GM12878 (cell line): ENCODE results near the gene MRTFA.

Experiments
- BHLHE40 ChIP-seq, 2 experiments: fragments of 450-650 bp in 1 of 2; IDR thresholded peaks; 2 replicates each; pipeline ENCODE4 v1.6.1; 2011 to 2017; ENCODE audit warnings: low read depth in 2 of 2, borderline replicate concordance in 1 of 2, improper control_type of control experiment in 1 of 2, low read length in 1 of 2, mild to moderate bottlenecking in 1 of 2
- CHD2 ChIP-seq: IDR thresholded peaks from 2 replicates; pipeline ENCODE4 v1.6.1; 2011; ENCODE audit warnings: low read depth, low read length, improper control_type of control experiment, borderline replicate concordance
- CTCF ChIP-seq, 3 experiments: IDR thresholded peaks in 2 of 3; conservative IDR thresholded peaks in 1 of 3; 2 replicates each; pipeline ENCODE4 v1.5.1; 2011; ENCODE audit warnings: low read depth in 3 of 3, low read length in 3 of 3, mild to moderate bottlenecking in 3 of 3, control low read depth in 2 of 3, moderate library complexity in 2 of 3, inconsistent platforms in 1 of 3, mixed read lengths in 1 of 3; ENCODE audit not compliant: control insufficient read depth in 2 of 3, insufficient read depth in 1 of 3; ENCODE audit errors: extremely low read depth in 1 of 3
- IKZF1 ChIP-seq: fragments of 450-650 bp; conservative IDR thresholded peaks from 2 replicates; pipeline ENCODE4 v1.6.1; 2017; ENCODE audit warnings: antibody characterized with exemption, mild to moderate bottlenecking
- NFYA ChIP-seq: IDR thresholded peaks from 2 replicates; pipeline ENCODE4 v1.6.1; 2011; ENCODE audit warnings: low read depth, mild to moderate bottlenecking, low read length, improper control_type of control experiment, borderline replicate concordance
- POLR2A ChIP-seq: IDR thresholded peaks from 2 replicates; pipeline ENCODE4 v1.6.1; 2011; ENCODE audit warnings: low read depth, mild to moderate bottlenecking, low read length
- POLR2AphosphoS5 ChIP-seq: IDR thresholded peaks from 2 replicates; pipeline ENCODE4 v1.6.1; 2011; ENCODE audit warnings: mild to moderate bottlenecking, low read length, inconsistent platforms
- RBBP5 ChIP-seq: fragments of 200-600 bp; sonication (generic); conservative IDR thresholded peaks from 2 replicates; pipeline ENCODE4 v1.6.1; 2016
- RCOR1 ChIP-seq: conservative IDR thresholded peaks from 2 replicates; pipeline ENCODE4 v1.6.1; 2012; ENCODE audit warnings: low read depth, low read length, improper control_type of control experiment
- SMARCA5 ChIP-seq: fragments of 450-650 bp; IDR thresholded peaks from 2 replicates; pipeline ENCODE4 v1.6.1; 2017; ENCODE audit warnings: mild to moderate bottlenecking
- SMC3 ChIP-seq: IDR thresholded peaks from 2 replicates; pipeline ENCODE4 v1.6.1; 2011; ENCODE audit warnings: low read length, improper control_type of control experiment, borderline replicate concordance
- SRF ChIP-seq, 2 experiments: IDR thresholded peaks; 2 replicates each; pipeline ENCODE4 v1.6.1; 2011; ENCODE audit warnings: low read depth in 2 of 2, low read length in 2 of 2, mild to moderate bottlenecking in 1 of 2, moderate library complexity in 1 of 2
- TAF1 ChIP-seq: IDR thresholded peaks from 2 replicates; pipeline ENCODE4 v1.6.1; 2011; ENCODE audit warnings: mild to moderate bottlenecking, low read depth, low read length, borderline replicate concordance
- TF ChIP-seq, protein P1 (sequence below): IDR thresholded peaks from 2 replicates; pipeline ENCODE4 v1.6.1; 2012; ENCODE audit warnings: mild to moderate bottlenecking, low read depth, low read length

GRCh38 chr22:40616578-40616977, 19.9 kb downstream of the MRTFA start:
- TF ChIP-seq BHLHE40 (IDR thresholded peaks at IDR 0.05; ENCODE audit: borderline replicate concordance in 1 of 2, low read depth in 2 of 2, low read length in 1 of 2) (no peak), CTCF (IDR thresholded peaks at IDR 0.05 in 2 of 3, conservative IDR thresholded peaks at IDR 0.05 in 1 of 3; ENCODE audit: control insufficient read depth in 2 of 3, extremely low read depth in 1 of 3, insufficient read depth in 1 of 3, low read depth in 3 of 3, low read length in 3 of 3) (no peak), SRF (IDR thresholded peaks at IDR 0.05; ENCODE audit: low read depth in 2 of 2, low read length in 2 of 2) (no peak), SMARCA5 (no peak), CHD2 (no peak), SMC3 (no peak), RBBP5 (no peak), NFYA (no peak), IKZF1 (no peak), RCOR1 (no peak), POLR2A (no peak), TAF1 (no peak), POLR2AphosphoS5 (no peak)
- TF ChIP-seq, protein P1, sequence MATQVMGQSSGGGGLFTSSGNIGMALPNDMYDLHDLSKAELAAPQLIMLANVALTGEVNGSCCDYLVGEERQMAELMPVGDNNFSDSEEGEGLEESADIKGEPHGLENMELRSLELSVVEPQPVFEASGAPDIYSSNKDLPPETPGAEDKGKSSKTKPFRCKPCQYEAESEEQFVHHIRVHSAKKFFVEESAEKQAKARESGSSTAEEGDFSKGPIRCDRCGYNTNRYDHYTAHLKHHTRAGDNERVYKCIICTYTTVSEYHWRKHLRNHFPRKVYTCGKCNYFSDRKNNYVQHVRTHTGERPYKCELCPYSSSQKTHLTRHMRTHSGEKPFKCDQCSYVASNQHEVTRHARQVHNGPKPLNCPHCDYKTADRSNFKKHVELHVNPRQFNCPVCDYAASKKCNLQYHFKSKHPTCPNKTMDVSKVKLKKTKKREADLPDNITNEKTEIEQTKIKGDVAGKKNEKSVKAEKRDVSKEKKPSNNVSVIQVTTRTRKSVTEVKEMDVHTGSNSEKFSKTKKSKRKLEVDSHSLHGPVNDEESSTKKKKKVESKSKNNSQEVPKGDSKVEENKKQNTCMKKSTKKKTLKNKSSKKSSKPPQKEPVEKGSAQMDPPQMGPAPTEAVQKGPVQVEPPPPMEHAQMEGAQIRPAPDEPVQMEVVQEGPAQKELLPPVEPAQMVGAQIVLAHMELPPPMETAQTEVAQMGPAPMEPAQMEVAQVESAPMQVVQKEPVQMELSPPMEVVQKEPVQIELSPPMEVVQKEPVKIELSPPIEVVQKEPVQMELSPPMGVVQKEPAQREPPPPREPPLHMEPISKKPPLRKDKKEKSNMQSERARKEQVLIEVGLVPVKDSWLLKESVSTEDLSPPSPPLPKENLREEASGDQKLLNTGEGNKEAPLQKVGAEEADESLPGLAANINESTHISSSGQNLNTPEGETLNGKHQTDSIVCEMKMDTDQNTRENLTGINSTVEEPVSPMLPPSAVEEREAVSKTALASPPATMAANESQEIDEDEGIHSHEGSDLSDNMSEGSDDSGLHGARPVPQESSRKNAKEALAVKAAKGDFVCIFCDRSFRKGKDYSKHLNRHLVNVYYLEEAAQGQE = no peak
